IPS-20b (cell line): Measurements from ENCODE around the gene EME1.
"Not testable (repeated sequence)": the region's sequence is repeated elsewhere in the genome, so short reads cannot be mapped to it uniquely, and the experiment has no call there.

Experiments used
- H3K27ac ChIP-seq: one replicate; pipeline ENCODE4 v1.5.1; 2013; ENCODE audit warnings: low read length
- H3K27me3 ChIP-seq: 2 replicates; pipeline ENCODE4 v1.6.1; 2013; ENCODE audit warnings: mild to moderate bottlenecking, low read length, inconsistent platforms; ENCODE audit not compliant: insufficient read depth
- H3K36me3 ChIP-seq: 2 replicates; pipeline ENCODE4 v1.6.1; 2013; ENCODE audit warnings: low read depth, mild to moderate bottlenecking, inconsistent platforms, low read length, moderate library complexity; ENCODE audit not compliant: insufficient read depth
- H3K4me1 ChIP-seq: 2 replicates; pipeline ENCODE4 v1.6.1; 2013; ENCODE audit warnings: mild to moderate bottlenecking, control low read depth, inconsistent platforms, low read length, moderate library complexity; ENCODE audit not compliant: insufficient read depth
- H3K4me3 ChIP-seq: 2 replicates; pipeline ENCODE4 v1.5.1; 2013; ENCODE audit warnings: mild to moderate bottlenecking, low read length, inconsistent platforms
- H3K9ac ChIP-seq: 2 replicates; pipeline ENCODE4 v1.6.1; 2013; ENCODE audit warnings: low read depth, mild to moderate bottlenecking, inconsistent platforms, low read length, moderate library complexity
- H3K9me3 ChIP-seq: 2 replicates; pipeline ENCODE4 v1.6.1; 2013; ENCODE audit warnings: mild to moderate bottlenecking, low read depth, low read length, inconsistent platforms; ENCODE audit not compliant: insufficient read depth

EME1 gene

DNA sequence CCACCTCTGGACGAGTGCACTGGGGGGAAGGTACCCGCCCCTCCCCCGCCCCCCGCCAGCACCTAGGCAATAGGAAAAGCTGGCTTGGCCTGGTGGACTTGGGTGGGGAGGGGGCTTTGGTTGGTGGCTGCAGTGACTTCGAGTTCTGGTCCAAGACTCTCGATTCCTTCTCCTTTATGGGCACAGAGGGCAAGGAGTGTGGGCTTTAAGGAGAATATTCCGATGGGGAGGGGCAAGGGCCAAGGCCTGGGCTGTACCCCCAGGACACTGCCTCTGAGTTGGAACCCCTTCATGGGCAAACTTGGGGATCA, 53.4 kb downstream of the EME1 start:
- H3K4me3 ChIP-seq, result peak overlapping the region; percentile 76
- peaks cover 20% of the 10 kb centered on the region for H3K27me3 ChIP-seq
- peaks cover 5% of the 10 kb centered on the region; the same call in 1 of the 2 replicates for H3K4me1 ChIP-seq
- no peak overlapping the region for H3K27ac ChIP-seq
- no peaks in the 10 kb centered on the region for H3K36me3 ChIP-seq
- H3K9ac ChIP-seq, result peak overlapping the region; percentile 54; the same call in 1 of the 2 replicates
- no peaks in the 10 kb centered on the region for H3K9me3 ChIP-seq

DNA sequence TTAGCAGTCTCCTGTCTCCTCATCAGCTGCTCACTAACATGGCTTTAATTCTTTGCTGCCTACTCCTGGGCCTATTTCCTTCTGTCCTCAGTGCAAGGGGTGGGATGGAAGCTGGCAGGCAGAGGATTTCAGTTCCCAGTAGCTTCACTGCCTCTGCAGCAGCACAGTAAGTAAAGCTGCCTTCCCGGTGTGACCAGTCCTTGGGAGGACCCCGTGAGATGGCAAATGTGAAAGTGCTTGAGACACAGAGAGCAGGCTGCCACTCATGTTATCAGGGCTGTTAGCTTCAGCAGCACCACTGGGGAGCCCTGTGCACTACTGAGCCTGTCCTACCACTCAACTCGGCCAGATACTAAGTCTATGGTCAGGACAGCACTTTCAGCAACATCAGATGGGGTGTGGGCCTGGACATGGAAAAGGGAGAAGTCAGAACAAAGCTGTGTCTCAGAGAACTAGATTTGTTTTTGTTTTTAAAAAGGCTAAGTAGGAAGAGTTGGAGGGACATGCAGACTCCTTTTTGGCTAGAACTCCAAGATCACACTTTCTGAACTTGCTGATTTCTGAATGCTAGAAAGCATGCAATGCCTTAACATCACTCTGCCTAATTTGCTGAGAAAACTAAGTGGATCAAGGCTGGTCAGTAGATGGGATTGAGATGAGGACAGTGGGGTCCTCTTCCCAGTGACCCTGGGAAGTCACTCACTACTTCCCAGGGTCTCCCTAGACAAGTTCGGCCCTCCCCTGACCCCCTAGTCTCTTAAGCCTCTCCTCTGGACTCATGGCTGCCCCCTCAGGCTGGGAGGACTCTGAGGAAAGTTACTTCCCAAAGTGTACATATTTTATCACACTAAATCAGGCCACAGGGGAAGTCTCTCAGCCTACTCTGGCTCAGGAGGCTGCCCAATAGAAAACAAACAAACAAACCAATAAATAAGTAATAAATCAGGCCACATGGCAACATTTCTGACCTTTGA, 54.1 kb downstream of the EME1 start:
- Histone ChIP-seq H3K27ac (no peak overlapping the region), H3K4me1 (peaks cover 5% of the 10 kb centered on the region; the same call in 1 of the 2 replicates), H3K4me3 (peak overlapping the region; percentile 76), H3K9me3 (no peaks in the 10 kb centered on the region), H3K36me3 (no peaks in the 10 kb centered on the region), H3K9ac (peak overlapping the region; percentile 54; the same call in 1 of the 2 replicates), H3K27me3 (peaks cover 20% of the 10 kb centered on the region)

DNA sequence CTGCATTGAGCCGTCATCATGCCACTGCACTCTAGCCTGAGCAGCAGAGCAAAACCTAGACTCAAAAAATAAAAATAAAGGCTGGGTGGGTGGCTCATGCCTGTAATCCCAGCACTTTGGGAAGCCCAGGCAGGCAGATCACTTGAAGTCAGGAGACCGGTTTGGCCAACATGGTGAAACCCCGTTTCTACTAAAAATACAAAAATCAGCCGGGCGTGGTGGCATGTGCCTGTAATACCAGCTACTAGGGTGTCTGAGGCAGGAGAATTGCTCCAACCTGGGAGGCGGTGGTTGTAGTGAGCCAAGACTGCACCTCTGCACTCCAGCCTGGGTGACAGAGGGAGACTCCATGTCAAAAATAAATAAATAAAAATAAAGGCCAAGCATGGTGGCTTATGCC, 55.1 kb downstream of the EME1 start:
- not testable (repeated sequence) for H3K36me3 ChIP-seq, H3K9ac ChIP-seq, H3K9me3 ChIP-seq, H3K4me1 ChIP-seq, H3K4me3 ChIP-seq, H3K27ac ChIP-seq
- H3K27me3 ChIP-seq, result peaks cover 20% of the 10 kb centered on the region

DNA sequence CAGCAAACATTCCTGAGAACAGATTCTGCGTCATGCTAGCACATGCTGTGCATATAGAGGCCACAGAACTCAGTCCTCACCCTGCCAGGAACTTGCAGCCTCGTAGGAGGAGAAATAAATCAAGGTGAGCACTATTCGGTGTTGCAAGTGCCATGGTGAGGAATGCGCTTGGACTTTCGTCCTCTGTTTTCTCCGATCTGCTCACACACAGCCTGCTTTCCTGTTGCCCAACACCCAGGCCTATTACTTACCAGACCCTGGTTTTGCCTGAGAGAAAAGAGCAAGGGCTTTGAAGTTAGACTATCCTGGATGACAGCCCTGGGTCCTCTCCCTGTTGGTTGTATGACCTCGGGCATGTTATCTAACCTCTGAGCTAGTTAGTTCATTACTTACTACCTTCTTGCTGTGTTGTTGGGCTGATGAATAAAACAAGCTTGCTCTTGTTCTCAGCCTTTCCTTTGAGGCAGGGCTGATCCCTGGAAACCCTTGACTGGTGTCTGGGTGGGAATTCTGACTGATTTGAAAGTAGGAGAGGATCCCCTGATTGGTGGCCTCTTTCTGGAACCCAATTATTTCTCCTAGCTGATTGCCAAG, 55.9 kb downstream of the EME1 start:
- Histone ChIP-seq H3K9ac (no peak overlapping the region), H3K27me3 (peaks cover 19% of the 10 kb centered on the region), H3K36me3 (no peaks in the 10 kb centered on the region), H3K4me1 (peaks cover 5% of the 10 kb centered on the region; the same call in 1 of the 2 replicates), H3K9me3 (no peaks in the 10 kb centered on the region), H3K27ac (no peak overlapping the region), H3K4me3 (no peak overlapping the region)

DNA sequence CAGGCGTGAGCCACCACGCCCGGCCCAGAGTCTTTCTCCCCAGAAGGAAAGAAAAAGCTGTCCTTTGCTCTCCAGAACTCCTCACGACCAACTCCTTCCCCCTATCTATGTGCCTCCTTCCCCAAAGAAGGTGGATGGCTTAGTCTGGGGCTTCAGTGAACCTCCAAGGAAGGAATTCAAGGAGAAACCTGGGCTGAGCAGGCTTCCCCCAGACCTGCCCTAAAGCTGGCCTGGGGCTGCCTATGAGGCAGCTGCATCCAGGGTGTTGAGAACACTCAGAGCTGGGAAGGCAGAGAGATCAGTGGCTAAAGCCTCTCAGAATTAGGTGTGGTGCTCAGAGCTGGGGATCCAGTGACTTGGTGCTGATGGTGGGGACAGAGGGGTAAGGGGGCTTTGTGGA, 56.8 kb downstream of the EME1 start:
- H3K27ac ChIP-seq, result no peak overlapping the region
- H3K9ac ChIP-seq, result no peak overlapping the region
- H3K27me3 ChIP-seq, result peaks cover 10% of the 10 kb centered on the region
- no peaks in the 10 kb centered on the region for H3K36me3 ChIP-seq
- peaks cover 5% of the 10 kb centered on the region; the same call in 1 of the 2 replicates for H3K4me1 ChIP-seq
- no peaks in the 10 kb centered on the region for H3K9me3 ChIP-seq
- no peak overlapping the region for H3K4me3 ChIP-seq
